Muscle of leg (tissue), 11 donors: Measurements from ENCODE around the gene IQSEC1. TPM values are rescaled to one million over a fixed set of nuclear protein-coding genes. Genes with fewer than 3 reads are reported as not detected.
A peak's percentile ranks its signal among the peaks of the same experiment; 100 is the strongest.

ENCODE experiments used
- DNase-seq: peaks from one replicate; pipeline ENCODE4 v3.0.0; 2013
- H3K27ac ChIP-seq: one replicate; pipeline ENCODE4 v1.5.1; 2013; ENCODE audit warnings: mild to moderate bottlenecking, low read length, control low read depth
- H3K27me3 ChIP-seq: one replicate; pipeline ENCODE4 v1.6.1; 2013; ENCODE audit warnings: low read length; ENCODE audit not compliant: control insufficient read depth, insufficient read depth
- H3K36me3 ChIP-seq: one replicate; pipeline ENCODE4 v1.6.1; 2013; ENCODE audit warnings: low read length; ENCODE audit not compliant: control insufficient read depth, insufficient read depth
- H3K4me1 ChIP-seq: one replicate; pipeline ENCODE4 v1.6.1; 2013; ENCODE audit warnings: low read length; ENCODE audit not compliant: control insufficient read depth, insufficient read depth
- H3K4me3 ChIP-seq: one replicate; pipeline ENCODE4 v1.5.1; 2013; ENCODE audit warnings: low read length, control low read depth
- H3K9me3 ChIP-seq: replicated peaks from 2 replicates; pipeline ENCODE4 v1.6.1; 2013; ENCODE audit warnings: low read depth, low read length; ENCODE audit not compliant: control insufficient read depth
- WGBS: methylation state at CpG from one replicate; pipeline ENCODE4 v1.1.5; 2013; ENCODE audit warnings: missing lambda C conversion rate; ENCODE audit not compliant: insufficient coverage; 5-methylcytosine and 5-hydroxymethylcytosine counted together
- polyA plus RNA-seq, 8 donors: library from polyadenylated mRNA; unstranded; fragments of 120-200 nt; gene quantifications; one replicate each; pipeline versions ENCODE4 v1.2.1 to v1.2.3, GENCODE V29; 2013; ENCODE audit warnings: inconsistent platforms in 1 of 8, low replicate concordance in 1 of 8; ENCODE audit not compliant: insufficient read length in 8 of 8, insufficient read depth in 1 of 8
- total RNA-seq: library from RNA; stranded (reverse); fragments of 120-200 nt; gene quantifications from one replicate; pipeline ENCODE4 v1.2.4, GENCODE V29; 2013

Gene IQSEC1
- total and polyA plus RNA-seq, 9 donors: 25.1 to 48.3 (median 43.8) TPM

DNA sequence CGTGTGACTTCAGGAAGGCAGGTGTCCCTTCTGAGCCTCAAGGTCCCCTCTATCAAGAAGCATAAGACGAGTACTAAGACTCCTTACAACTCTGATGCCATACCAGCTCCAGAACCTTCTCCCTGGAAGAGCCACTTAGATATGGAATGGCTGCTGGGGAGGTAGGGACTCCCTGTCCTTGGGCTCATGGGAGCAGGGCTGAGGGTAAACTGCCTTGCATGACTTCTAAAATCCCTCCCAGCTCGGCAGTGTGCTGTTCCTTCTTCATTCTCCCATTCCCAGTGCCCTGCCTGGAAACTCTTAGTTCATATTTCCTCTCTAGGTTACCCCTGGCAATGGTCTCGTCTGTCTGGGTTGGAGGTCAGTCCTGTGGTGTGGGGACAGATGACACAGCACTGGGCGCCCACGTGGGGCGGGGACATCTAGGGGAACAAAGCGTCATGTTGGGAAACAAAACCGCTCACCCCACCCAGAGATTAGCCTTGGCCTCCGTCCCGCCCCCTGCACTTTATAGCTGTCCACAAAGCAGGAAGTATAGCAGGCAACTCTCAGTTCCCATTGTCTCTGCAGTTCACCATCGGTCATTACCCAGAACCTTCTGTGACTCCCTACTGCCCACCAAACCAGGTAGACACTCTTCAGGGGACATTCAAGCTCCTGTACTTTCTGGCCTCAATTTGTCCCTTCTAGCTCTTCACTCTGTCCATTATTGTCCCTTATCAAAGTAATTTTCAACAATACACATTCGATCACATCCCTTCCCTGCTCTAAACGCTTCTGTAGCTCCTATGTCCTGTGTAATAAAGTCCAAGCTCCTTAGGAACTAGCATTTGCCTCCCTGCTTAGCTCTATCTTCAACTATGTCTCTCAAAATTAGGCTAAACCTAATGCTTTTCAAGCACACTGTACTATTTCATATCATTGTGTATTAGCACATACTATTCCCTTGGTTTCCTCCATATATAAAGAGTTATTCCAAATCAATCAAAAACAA is 73.8 kb downstream of the IQSEC1 start:
- H3K27ac ChIP-seq: peak overlapping the region; percentile 45
- H3K36me3 ChIP-seq: peaks cover 3% of the 10 kb centered on the region
- H3K9me3 ChIP-seq: no peaks in the 10 kb centered on the region
- peaks cover 4% of the 10 kb centered on the region for H3K27me3 ChIP-seq
- peak; percentile 85 for DNase-seq
- peaks cover 13% of the 10 kb centered on the region for H3K4me1 ChIP-seq
- 87% methylated on average over 8 of the region's 14 CpGs for WGBS
- H3K4me3 ChIP-seq: no peak overlapping the region

DNA sequence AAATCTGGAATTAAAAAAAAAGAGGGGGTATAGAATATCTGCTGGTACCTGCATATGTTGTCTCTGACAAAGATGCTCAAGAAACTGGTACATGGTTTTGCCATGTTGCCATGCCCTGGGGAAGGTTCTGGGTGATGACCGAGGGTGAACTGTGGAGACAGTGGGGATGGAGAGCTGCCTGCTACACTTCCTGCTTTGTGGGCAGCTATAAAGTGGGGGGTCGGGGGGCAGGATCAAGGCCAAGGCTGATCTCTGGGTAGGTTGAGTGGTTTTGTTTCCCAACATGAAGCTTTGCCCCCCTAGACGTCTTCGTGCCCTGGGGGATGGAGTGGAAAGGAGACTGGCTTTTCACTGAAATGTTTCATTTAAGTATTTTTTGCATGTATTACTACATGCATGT is 74.6 kb downstream of the IQSEC1 start:
- Histone ChIP-seq H3K4me1 (peaks cover 16% of the 10 kb centered on the region), H3K27ac (no peak overlapping the region), H3K9me3 (no peaks in the 10 kb centered on the region), H3K4me3 (no peak overlapping the region), H3K27me3 (peaks cover 9% of the 10 kb centered on the region), H3K36me3 (peaks cover 3% of the 10 kb centered on the region)
- 100% methylated on average over 1 of the region's 4 CpGs for WGBS
- DNase-seq: no peak

DNA sequence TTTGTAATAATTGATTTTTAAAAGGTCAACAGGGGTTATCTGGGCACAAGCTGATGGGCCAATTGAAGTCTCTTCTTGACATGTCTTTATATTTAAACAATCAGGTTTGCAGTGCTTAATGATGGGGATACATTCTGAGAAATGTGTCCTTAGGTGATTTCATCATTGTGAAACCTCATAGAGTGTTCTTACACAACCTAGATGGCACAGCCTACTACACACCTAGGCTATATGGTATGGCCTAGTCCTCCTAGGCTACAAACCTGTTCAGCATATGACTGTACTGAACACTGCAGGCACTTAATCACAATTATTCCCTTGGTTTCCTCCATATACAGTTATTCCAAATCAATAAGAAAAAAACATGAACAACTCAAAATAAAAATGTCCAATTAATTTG is 75.8 kb downstream of the IQSEC1 start:
- peaks cover 3% of the 10 kb centered on the region for H3K36me3 ChIP-seq
- H3K4me1 ChIP-seq: peaks cover 26% of the 10 kb centered on the region
- no peak overlapping the region for H3K4me3 ChIP-seq
- DNase-seq: no peak
- no peak overlapping the region for H3K27ac ChIP-seq
- H3K27me3 ChIP-seq: peaks cover 21% of the 10 kb centered on the region
- no peaks in the 10 kb centered on the region for H3K9me3 ChIP-seq

DNA sequence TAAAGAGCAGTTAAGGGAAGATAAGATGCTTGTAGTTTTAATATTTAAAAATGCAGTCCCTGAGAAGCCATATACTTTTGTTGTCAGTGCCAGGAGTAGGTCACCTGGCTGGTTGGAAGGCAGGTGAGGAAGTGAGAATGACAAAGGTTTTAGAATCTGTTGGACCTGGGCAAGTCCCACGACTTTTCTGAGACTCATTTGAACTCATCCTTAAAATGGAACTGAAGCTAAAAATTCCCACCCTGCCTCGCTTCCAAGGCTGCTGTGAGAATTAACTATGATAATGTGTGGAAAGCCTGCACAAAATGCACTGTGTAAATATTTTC is 77.1 kb downstream of the IQSEC1 start:
- peaks cover 3% of the 10 kb centered on the region for H3K36me3 ChIP-seq
- no peak for DNase-seq
- peaks cover 34% of the 10 kb centered on the region for H3K27me3 ChIP-seq
- no peak overlapping the region for H3K27ac ChIP-seq
- H3K4me3 ChIP-seq: no peak overlapping the region
- H3K4me1 ChIP-seq: peaks cover 26% of the 10 kb centered on the region
- no CpG with 5 or more reads among the region's 2 CpGs for WGBS
- H3K9me3 ChIP-seq: no peaks in the 10 kb centered on the region

DNA sequence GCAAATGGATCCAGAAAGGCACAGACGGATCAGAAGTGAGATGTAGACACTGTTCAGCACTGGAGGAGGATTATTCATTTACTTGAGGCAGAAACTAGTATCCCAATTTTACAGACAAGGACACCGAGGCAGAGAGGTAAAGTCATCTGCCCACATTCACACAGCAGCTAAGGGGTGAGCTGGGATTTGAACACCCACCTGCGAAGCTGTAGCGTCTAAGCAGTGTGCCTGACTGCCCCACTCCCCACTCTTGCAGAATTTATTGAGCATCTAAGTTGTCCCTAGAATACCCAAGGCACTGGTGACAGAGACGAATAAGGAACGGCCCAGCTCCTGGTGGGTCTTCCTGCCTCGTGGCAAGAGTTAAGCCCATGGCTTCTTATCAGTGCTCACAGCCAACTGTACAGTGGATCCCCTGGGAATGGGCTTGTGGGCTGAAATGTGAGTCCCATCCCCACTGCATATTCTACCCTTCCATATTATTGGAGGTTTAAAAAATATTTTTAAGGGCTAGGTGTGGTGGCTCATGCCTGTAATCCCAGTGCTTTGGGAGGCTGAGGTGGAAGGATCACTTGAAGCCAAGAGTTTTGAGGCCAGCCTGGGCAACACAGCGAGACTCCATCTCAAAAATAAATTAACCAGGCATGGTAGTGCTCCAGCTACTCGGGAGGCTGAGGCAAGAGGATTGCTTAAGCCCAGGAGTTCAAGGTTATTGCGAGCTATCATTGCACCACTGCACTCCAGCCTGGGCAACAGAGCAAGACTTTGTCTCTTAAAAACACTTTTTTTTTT is 77.6 kb downstream of the IQSEC1 start:
- Histone ChIP-seq H3K27ac (peak overlapping the region; percentile 20), H3K4me3 (no peak overlapping the region), H3K4me1 (peaks cover 26% of the 10 kb centered on the region), H3K36me3 (peaks cover 3% of the 10 kb centered on the region), H3K27me3 (peaks cover 37% of the 10 kb centered on the region), H3K9me3 (no peaks in the 10 kb centered on the region)
- no peak for DNase-seq
- 83% methylated on average over 3 of the region's 10 CpGs for WGBS

DNA sequence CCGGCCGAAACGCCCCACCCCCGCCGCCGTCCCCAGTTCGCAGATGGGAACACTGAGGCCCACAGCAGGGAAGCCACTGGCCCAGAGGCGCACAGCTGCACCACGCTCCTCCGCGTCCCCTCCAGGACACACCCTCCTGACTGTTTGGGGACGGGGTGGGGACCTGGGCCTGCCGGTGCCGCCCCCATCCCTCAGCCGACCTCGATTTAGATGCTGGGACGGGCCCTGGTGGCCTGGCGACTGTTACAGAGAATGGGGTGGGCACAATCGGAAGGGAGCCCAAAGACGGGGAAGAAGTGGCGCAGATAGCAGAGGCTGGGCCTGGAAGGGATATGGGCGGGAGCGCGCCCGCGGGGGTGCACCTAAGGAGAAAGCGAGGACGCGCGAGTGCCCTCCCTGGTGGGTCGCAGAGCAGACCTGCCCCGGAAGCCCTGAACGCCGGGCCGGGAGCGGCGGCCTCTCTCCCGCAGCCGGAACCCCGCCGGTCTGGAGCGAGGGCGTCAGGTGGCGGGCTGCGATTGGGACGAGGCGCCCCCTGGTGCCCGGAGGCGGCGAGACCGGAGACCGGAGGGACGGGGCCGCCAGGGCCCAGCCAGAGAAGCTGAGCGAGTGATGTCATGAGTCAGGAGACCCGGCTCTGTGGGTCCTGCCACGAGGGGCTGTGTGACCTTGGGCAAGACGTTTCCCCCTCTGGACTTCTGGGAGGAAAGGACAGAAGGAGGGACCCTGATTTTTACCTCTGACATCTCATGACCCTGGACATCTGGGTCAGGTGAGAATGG is 78.4 kb downstream of the IQSEC1 start:
- Histone ChIP-seq H3K4me1 (peaks cover 26% of the 10 kb centered on the region), H3K36me3 (no peaks in the 10 kb centered on the region), H3K9me3 (no peaks in the 10 kb centered on the region), H3K27ac (peak overlapping the region; percentile 29), H3K4me3 (peak overlapping the region; percentile 67), H3K27me3 (peaks cover 37% of the 10 kb centered on the region)
- peak; percentile 88 for DNase-seq
- under 1% methylated on average over 57 of the region's 58 CpGs for WGBS

DNA sequence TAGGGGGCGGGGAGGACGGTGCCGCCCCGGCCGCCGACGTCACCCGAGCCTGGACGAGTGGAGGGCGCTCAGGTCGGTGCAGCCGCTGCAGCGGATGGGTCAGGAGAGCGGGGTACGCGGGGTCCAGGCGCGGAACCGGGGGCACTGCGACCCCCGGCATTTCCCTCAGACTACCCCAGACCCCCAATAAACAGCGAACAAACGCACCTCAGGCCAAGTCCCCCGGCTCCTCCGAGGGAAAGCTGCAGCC is 78.9 kb downstream of the IQSEC1 start:
- H3K27me3 ChIP-seq: peaks cover 37% of the 10 kb centered on the region
- no peaks in the 10 kb centered on the region for H3K9me3 ChIP-seq
- H3K4me3 ChIP-seq: peak overlapping the region; percentile 67
- no peak overlapping the region for H3K27ac ChIP-seq
- WGBS: 2% methylated on average over 7 of the region's 25 CpGs
- peak; percentile 46 for DNase-seq
- H3K36me3 ChIP-seq: no peaks in the 10 kb centered on the region
- H3K4me1 ChIP-seq: peaks cover 25% of the 10 kb centered on the region

DNA sequence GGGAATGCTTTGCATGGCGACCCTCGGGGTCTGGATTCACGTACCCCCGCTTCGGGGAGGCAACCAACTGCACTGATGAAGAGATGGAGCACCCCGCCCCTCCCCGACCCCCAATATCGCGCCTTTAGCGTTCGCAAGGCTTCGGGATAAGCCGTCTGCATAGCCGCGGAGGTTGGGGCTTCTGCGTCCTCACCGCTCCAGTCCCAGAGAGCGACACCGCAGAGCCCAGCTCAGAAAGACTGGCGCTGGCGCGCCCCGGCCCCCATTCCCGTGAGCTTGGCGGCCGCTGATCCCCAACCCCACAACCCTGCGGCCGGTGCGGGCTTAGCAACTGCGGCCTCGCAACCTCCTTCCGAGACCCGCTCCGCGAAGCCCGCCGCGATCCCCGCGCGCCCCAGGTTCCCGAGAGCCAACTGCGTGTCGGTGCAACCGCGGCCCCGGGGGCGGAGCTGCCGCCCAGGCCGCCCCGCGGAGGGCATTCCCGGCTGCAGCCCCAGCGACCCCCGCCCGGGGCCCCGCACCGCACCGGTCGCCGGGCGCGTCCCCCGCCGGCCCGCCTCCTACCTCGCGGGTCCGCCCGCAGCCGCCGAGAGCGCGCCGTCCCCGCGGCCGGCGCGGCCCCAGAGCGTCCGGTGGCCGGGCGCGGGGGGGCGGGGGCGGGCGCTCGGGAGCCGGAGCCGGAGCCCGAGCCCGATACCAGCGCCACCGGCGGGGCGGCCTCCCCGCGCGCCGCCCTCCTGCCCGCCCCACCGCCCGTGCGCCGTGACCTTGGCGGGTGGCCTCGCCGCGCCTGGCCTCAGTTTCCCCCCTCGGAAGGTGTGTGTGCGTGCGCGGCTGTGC is 79.5 kb downstream of the IQSEC1 start:
- no peaks in the 10 kb centered on the region for H3K36me3 ChIP-seq
- H3K27ac ChIP-seq: no peak overlapping the region
- H3K4me3 ChIP-seq: peak overlapping the region; percentile 67
- no peak for DNase-seq
- peaks cover 37% of the 10 kb centered on the region for H3K27me3 ChIP-seq
- peaks cover 22% of the 10 kb centered on the region for H3K4me1 ChIP-seq
- no peaks in the 10 kb centered on the region for H3K9me3 ChIP-seq
- WGBS: under 1% methylated on average over 106 of the region's 114 CpGs

DNA sequence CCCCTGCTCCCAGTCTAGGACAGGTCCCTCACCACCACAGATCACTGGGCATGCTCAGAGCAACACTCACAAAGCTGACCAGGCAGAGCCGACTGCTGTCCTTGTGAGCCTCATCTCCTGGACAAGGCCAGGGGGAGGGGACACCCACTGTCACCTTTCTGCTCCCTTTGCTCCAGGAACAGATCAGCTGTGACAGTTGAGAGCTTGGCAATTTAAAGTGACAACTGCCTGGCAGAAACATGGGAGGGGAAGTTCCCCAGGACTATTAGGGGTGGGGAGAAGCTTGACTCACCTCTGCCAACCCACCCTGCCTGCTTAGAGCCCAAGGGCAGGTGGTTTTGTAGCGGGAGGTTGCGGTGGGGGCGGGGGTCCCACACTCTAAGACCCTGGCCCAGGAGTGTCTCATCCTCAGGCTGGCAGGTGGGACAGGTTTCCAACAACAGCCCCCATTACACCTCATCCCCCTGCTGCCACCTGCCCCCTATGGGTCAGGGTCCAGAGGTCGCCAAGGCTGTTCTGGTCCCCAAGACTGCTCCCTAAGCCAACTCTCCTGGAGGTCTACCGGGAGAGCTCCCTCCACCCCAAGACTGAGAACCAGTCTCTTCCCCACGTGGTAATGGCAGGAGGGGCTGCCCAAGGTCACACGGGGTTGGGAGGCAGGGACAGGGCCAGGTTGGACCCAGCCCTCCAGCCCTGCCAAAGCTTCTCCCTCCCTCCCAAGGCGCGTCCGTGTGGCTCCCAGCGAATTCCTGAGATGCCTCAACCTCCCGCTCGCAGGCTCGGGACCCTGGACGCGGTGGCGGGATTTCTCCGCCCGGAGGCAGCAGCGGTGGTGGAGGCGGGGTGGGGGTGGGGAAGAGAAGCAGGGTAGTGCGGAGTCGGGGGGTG is 80.4 kb downstream of the IQSEC1 start:
- Histone ChIP-seq H3K36me3 (no peaks in the 10 kb centered on the region), H3K27me3 (peaks cover 37% of the 10 kb centered on the region), H3K4me3 (peak overlapping the region; percentile 26), H3K4me1 (peaks cover 22% of the 10 kb centered on the region), H3K9me3 (no peaks in the 10 kb centered on the region), H3K27ac (no peak overlapping the region)
- WGBS: 30% methylated on average over 3 of the region's 24 CpGs
- DNase-seq: no peak
